Stimulated activated CD4-positive, alpha-beta T cell treated with anti-CD3 and anti-CD28 coated beads, Interleukin-12 subunit alpha, Interleukin-12 subunit beta, amount 100 ng/mL, for 24 hours (primary cell): ENCODE measurements around the gene COQ4.
A peak's percentile ranks its signal among the peaks of the same experiment; 100 is the strongest.

Experiments used
- DNase-seq, 2 experiments: peaks; one replicate each; pipeline ENCODE4 v3.0.0-alpha.2; 2020; ENCODE audit warnings: low read depth in 2 of 2

The COQ4 gene

GRCh38 chr9:128340691-128341434, 18.2 kb downstream of the COQ4 start:
- peak in 1 of 2 experiments; percentile 11 for DNase-seq

GRCh38 chr9:128341435-128341849, 18.8 kb downstream of the COQ4 start:
- peak; percentile 21 to 66 for DNase-seq

GRCh38 chr9:128342971-128343680, 20.5 kb downstream of the COQ4 start:
- DNase-seq, result no peak

GRCh38 chr9:128343855-128344254, 21.2 kb downstream of the COQ4 start:
- DNase-seq, result no peak

- DNase-seq, result no peak
Observed at GRCh38 chr9:128344931-128345605, 22.4 kb downstream of the COQ4 start.

GRCh38 chr9:128349125-128349524, 26.5 kb downstream of the COQ4 start:
- DNase-seq, result no peak

- no peak for DNase-seq
Observed at GRCh38 chr9:128349772-128350171, 27.1 kb downstream of the COQ4 start.

- DNase-seq, result no peak
Observed at GRCh38 chr9:128355451-128355850, 32.8 kb downstream of the COQ4 start.

- DNase-seq, result no peak
Observed at GRCh38 chr9:128358090-128358489, 35.5 kb downstream of the COQ4 start.

GRCh38 chr9:128358861-128359260, 36.2 kb downstream of the COQ4 start:
- no peak for DNase-seq

- DNase-seq, result no peak
Observed at GRCh38 chr9:128360826-128361225, 38.2 kb downstream of the COQ4 start.

- no peak for DNase-seq
Observed at GRCh38 chr9:128361296-128361985, 38.8 kb downstream of the COQ4 start.

GRCh38 chr9:128361986-128362646, 39.5 kb downstream of the COQ4 start:
- peak; percentile 36 to 64 for DNase-seq

- no peak for DNase-seq
Observed at GRCh38 chr9:128362774-128363173, 40.1 kb downstream of the COQ4 start.

GRCh38 chr9:128365525-128365924, 42.9 kb downstream of the COQ4 start:
- DNase-seq, result no peak

- DNase-seq, result no peak
Observed at GRCh38 chr9:128369024-128369706, 46.5 kb downstream of the COQ4 start.

- no peak for DNase-seq
Observed at GRCh38 chr9:128370367-128370751, 47.7 kb downstream of the COQ4 start.

- peak; percentile 94 to 95 for DNase-seq
Observed at GRCh38 chr9:128370752-128371629, 48.4 kb downstream of the COQ4 start, which contains the start of gene URM1. TSS of gene URM1 (plus strand) at chr9:128371374. CDS start at chr9:128371381, 7 bp downstream.

GRCh38 chr9:128371630-128372117, 49.0 kb downstream of the COQ4 start:
- no peak for DNase-seq

GRCh38 chr9:128372188-128372641, 49.6 kb downstream of the COQ4 start:
- DNase-seq, result no peak
